CD4-positive, alpha-beta T cell (primary cell): ENCODE measurements around the gene CTAGE1. TPM values are rescaled to one million over a fixed set of nuclear protein-coding genes. Genes with fewer than 3 reads are reported as not detected.

Source experiments
- ATAC-seq: fragments of 200-7000 bp; cut with Tn5 transposase; one replicate; pipeline ENCODE4 v1.10.0; 2022; ENCODE audit warnings: mild to moderate bottlenecking; ENCODE audit not compliant: poor library complexity
- CTCF ChIA-PET: fragments of 350-600 bp; sonication (Branson Sonifier 250); formaldehyde crosslinking; loops from one replicate; lab custom pipeline; 2021; ENCODE audit warnings: antibody characterized with exemption, inconsistent platforms; lab: Charles Lee
- POLR2A ChIA-PET: fragments of 350-600 bp; sonication (Branson Sonifier 250); formaldehyde crosslinking; loops from one replicate; lab custom pipeline; 2021; ENCODE audit warnings: antibody characterized with exemption, inconsistent platforms; lab: Charles Lee
- DNase-seq, 14 experiments: peaks; one replicate each; pipeline ENCODE4 v3.0.0-alpha.2; 2013 to 2020; ENCODE audit warnings: mixed read lengths in 2 of 14
- H3K27ac ChIP-seq, 2 donors: one replicate each; pipeline versions ENCODE4 v1.5.1 to v1.7.0; 2013; ENCODE audit warnings: low read length in 2 of 2, low read depth in 1 of 2, mild to moderate bottlenecking in 1 of 2
- H3K27me3 ChIP-seq, 2 experiments: 1 replicate in 1 of 2; 2 replicates in 1 of 2; pipeline versions ENCODE4 v1.6.1 to v1.7.0; 2013; ENCODE audit warnings: low read length in 2 of 2, control low read depth in 1 of 2, mild to moderate bottlenecking in 1 of 2, moderate library complexity in 1 of 2; ENCODE audit not compliant: insufficient read depth in 2 of 2, control insufficient read depth in 1 of 2
- H3K36me3 ChIP-seq: one replicate; pipeline ENCODE4 v1.6.1; 2013; ENCODE audit warnings: low read length, control low read depth; ENCODE audit not compliant: insufficient read depth
- H3K4me1 ChIP-seq: one replicate; pipeline ENCODE4 v1.6.1; 2013; ENCODE audit warnings: low read length, control low read depth; ENCODE audit not compliant: insufficient read depth
- H3K4me3 ChIP-seq: one replicate; pipeline ENCODE4 v1.5.1; 2013; ENCODE audit warnings: mild to moderate bottlenecking, low read length, moderate library complexity
- H3K9me3 ChIP-seq, 2 experiments: 1 replicate in 1 of 2; 2 replicates in 1 of 2; pipeline versions ENCODE4 v1.6.1 to v1.7.0; 2013; ENCODE audit warnings: low read length in 2 of 2, mild to moderate bottlenecking in 2 of 2, control low read depth in 1 of 2, moderate library complexity in 1 of 2; ENCODE audit not compliant: control insufficient read depth in 1 of 2, insufficient read depth in 1 of 2
- H3K27ac Mint-ChIP-seq: one replicate; pipeline ENCODE4 v1.8.0; 2020; ENCODE audit warnings: mixed read lengths
- H3K27me3 Mint-ChIP-seq: one replicate; pipeline ENCODE4 v1.8.0; 2021; ENCODE audit warnings: mixed read lengths
- H3K36me3 Mint-ChIP-seq: one replicate; pipeline ENCODE4 v1.8.0; 2021; ENCODE audit warnings: low read depth, mixed read lengths
- H3K4me1 Mint-ChIP-seq: one replicate; pipeline ENCODE4 v1.8.0; 2021; ENCODE audit warnings: low read depth, mixed read lengths
- H3K4me3 Mint-ChIP-seq: one replicate; pipeline ENCODE4 v1.8.0; 2020; ENCODE audit warnings: mild to moderate bottlenecking, mixed read lengths
- H3K9me3 Mint-ChIP-seq: one replicate; pipeline ENCODE4 v1.8.0; 2020; ENCODE audit warnings: mixed read lengths
- intact Hi-C, 2 experiments: fragments of 100-400 bp; cut with DNase I in 1 of 2; cut with micrococcal nuclease in 1 of 2; formaldehyde crosslinking; loops; one replicate each; pipeline versions ENCODE4 v1.15.1 to v1.9.0; 2023 to 2025; cut with DNase I, micrococcal nuclease
- total RNA-seq, 174 experiments: library from RNA in 2 of 174; stranded (reverse) in 2 of 174; gene quantifications; one replicate each; pipeline ENCODE4 v1.2.3 and lab custom pipeline; 2021 to 2026
- TF ChIP-seq, protein P1 (sequence below): fragments of 200-600 bp; IDR thresholded peaks from one replicate; pipeline ENCODE4 v1.8.0; 2022; ENCODE audit warnings: antibody characterized with exemption, mild to moderate bottlenecking

The CTAGE1 gene
- total RNA-seq, 2 experiments from 2014 or later = not detected

- Histone ChIP-seq H3K36me3 (no peaks in the 10 kb centered on the region), H3K27ac (no peak overlapping the region), H3K27me3 (no peaks in the 10 kb centered on the region), H3K4me1 (no peaks in the 10 kb centered on the region), H3K4me3 (no peak overlapping the region), H3K9me3 (peaks cover 0 to 10% of the 10 kb centered on the region in 2 experiments)
- TF ChIP-seq, protein P1, sequence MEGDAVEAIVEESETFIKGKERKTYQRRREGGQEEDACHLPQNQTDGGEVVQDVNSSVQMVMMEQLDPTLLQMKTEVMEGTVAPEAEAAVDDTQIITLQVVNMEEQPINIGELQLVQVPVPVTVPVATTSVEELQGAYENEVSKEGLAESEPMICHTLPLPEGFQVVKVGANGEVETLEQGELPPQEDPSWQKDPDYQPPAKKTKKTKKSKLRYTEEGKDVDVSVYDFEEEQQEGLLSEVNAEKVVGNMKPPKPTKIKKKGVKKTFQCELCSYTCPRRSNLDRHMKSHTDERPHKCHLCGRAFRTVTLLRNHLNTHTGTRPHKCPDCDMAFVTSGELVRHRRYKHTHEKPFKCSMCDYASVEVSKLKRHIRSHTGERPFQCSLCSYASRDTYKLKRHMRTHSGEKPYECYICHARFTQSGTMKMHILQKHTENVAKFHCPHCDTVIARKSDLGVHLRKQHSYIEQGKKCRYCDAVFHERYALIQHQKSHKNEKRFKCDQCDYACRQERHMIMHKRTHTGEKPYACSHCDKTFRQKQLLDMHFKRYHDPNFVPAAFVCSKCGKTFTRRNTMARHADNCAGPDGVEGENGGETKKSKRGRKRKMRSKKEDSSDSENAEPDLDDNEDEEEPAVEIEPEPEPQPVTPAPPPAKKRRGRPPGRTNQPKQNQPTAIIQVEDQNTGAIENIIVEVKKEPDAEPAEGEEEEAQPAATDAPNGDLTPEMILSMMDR = no peak
- Mint-ChIP-seq H3K36me3 (no peaks in the 10 kb centered on the region), H3K27me3 (no peaks in the 10 kb centered on the region), H3K4me1 (no peaks in the 10 kb centered on the region), H3K4me3 (no peak overlapping the region), H3K9me3 (peaks cover 3% of the 10 kb centered on the region), H3K27ac (no peak overlapping the region)
- intact Hi-C loops = no loop called here
- ATAC-seq = no peak
- DNase-seq = peak in 1 of 14 experiments; percentile 45
- POLR2A ChIA-PET = no interaction called here
- CTCF ChIA-PET = no interaction called here
Observed at GRCh38 chr18:22385718-22386117, 32.0 kb downstream of the CTAGE1 start.

DNA sequence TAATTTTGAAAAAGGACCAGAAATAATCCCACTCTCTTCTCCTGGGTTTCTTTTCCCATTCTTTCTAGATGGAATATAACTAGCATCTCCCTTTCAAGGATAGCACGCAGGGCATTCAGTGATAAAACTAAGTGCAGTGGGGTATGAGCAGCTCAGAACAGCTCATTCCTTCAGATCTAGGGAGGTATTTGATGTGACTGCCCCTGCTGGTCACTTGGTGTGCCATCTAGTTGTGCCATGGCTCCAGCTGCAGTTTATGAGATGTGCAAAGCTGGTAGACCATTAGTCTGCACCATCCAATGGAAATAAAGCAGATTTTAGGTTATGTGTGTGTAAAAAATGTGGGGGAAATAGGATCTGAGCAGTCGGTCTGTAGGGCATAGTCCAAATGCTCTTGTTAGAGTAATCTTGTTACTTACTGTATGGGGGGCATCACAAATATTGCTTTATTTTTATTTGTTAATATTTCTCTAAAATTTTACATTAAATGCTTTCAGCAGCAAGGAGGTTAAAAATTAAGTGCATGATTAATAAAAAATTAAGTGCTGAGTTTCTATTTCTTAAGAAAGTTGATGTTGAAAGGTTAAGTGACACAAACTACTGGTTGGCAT, 38.9 kb downstream of the CTAGE1 start:
- TF ChIP-seq, protein P1 = no peak
- Mint-ChIP-seq H3K36me3 (no peaks in the 10 kb centered on the region), H3K4me1 (no peaks in the 10 kb centered on the region), H3K27me3 (no peaks in the 10 kb centered on the region), H3K9me3 (no peaks in the 10 kb centered on the region), H3K27ac (no peak overlapping the region), H3K4me3 (no peak overlapping the region)
- Histone ChIP-seq H3K4me3 (no peak overlapping the region), H3K36me3 (no peaks in the 10 kb centered on the region), H3K4me1 (no peaks in the 10 kb centered on the region), H3K27me3 (no peaks in the 10 kb centered on the region), H3K27ac (no peak overlapping the region), H3K9me3 (peaks cover 0 to 6% of the 10 kb centered on the region in 2 experiments)
- POLR2A ChIA-PET = interaction anchor here (0.6 kb wide), 1 partner anchor 81 kb away, joined by 5 read pairs; no protein-coding TSS in a partner anchor
- DNase-seq (peak in 4 of 14 experiments; percentile 5 to 44 (median 24)), ATAC-seq (no peak)
- CTCF ChIA-PET = no interaction called here
- intact Hi-C loops = loop anchor here in 1 of 2 experiments (10.0 kb wide), 1 partner anchor 194 kb away; no protein-coding TSS in a partner anchor

GRCh38 chr18:22377769-22378168, 39.9 kb downstream of the CTAGE1 start:
- H3K27me3 Mint-ChIP-seq = no peaks in the 10 kb centered on the region
- no peak for ATAC-seq
- no peaks in the 10 kb centered on the region for H3K27me3 ChIP-seq
- H3K27ac ChIP-seq = no peak overlapping the region
- no peaks in the 10 kb centered on the region for H3K4me1 ChIP-seq
- DNase-seq = no peak
- TF ChIP-seq, protein P1 = no peak
- ChIA-PET POLR2A (no interaction called here), CTCF (no interaction called here)
- no peak overlapping the region for H3K4me3 Mint-ChIP-seq
- no peaks in the 10 kb centered on the region for H3K9me3 Mint-ChIP-seq
- H3K36me3 Mint-ChIP-seq = no peaks in the 10 kb centered on the region
- H3K4me3 ChIP-seq = no peak overlapping the region
- no peaks in the 10 kb centered on the region for H3K36me3 ChIP-seq
- intact Hi-C loops = loop anchor here in 1 of 2 experiments (10.0 kb wide), 1 partner anchor 193 kb away; no protein-coding TSS in a partner anchor
- H3K9me3 ChIP-seq = peaks cover 0 to 6% of the 10 kb centered on the region in 2 experiments
- H3K4me1 Mint-ChIP-seq = no peaks in the 10 kb centered on the region
- no peak overlapping the region for H3K27ac Mint-ChIP-seq
